Calu3 (cell line): ENCODE results near the gene ERH. TPM values are rescaled to one million over a fixed set of nuclear protein-coding genes. Genes with fewer than 3 reads are reported as not detected.

Source experiments
- BruUV-seq: library from RNA; stranded (reverse); fragments of 400-500 nt; replicated peaks from 2 replicates; lab custom pipeline; 2021; lab: Mats Ljungman, UMichigan
- CTCF ChIA-PET: fragments of 300-600 bp; sonication (Branson Sonifier 250); formaldehyde crosslinking; loops from one replicate; lab custom pipeline; 2022; ENCODE audit warnings: antibody characterized with exemption; lab: Charles Lee
- DNase-seq: peaks from one replicate; pipeline ENCODE4 v3.0.0; 2022
- H3K27ac Mint-ChIP-seq: one replicate; pipeline ENCODE4 v1.8.0; 2022; ENCODE audit warnings: mixed read lengths; ENCODE audit not compliant: unreplicated experiment
- H3K27me3 Mint-ChIP-seq: one replicate; pipeline ENCODE4 v1.8.0; 2022; ENCODE audit warnings: mixed read lengths; ENCODE audit not compliant: unreplicated experiment
- H3K36me3 Mint-ChIP-seq: one replicate; pipeline ENCODE4 v1.8.0; 2022; ENCODE audit warnings: mild to moderate bottlenecking, moderate library complexity, mixed read lengths; ENCODE audit not compliant: insufficient read depth, unreplicated experiment
- H3K4me1 Mint-ChIP-seq: one replicate; pipeline ENCODE4 v1.8.0; 2022; ENCODE audit warnings: mild to moderate bottlenecking, low read depth, mixed read lengths; ENCODE audit not compliant: unreplicated experiment
- H3K4me3 Mint-ChIP-seq: one replicate; pipeline ENCODE4 v1.8.0; 2022; ENCODE audit warnings: mild to moderate bottlenecking, low read depth, moderate library complexity, mixed read lengths; ENCODE audit not compliant: unreplicated experiment
- H3K9me3 Mint-ChIP-seq: one replicate; pipeline ENCODE4 v1.8.0; 2022; ENCODE audit warnings: low read depth, mixed read lengths; ENCODE audit not compliant: unreplicated experiment
- intact Hi-C: fragments of 100-400 bp; cut with micrococcal nuclease; formaldehyde crosslinking; loops from one replicate; pipeline ENCODE4 v1.10.0; 2022; ENCODE audit not compliant: unreplicated experiment
- total RNA-seq: library from RNA; stranded (reverse); gene quantifications from 2 replicates; pipeline ENCODE4 v1.2.3, GENCODE V29; 2022
- TF ChIP-seq, protein P1 (sequence below): fragments of 200-600 bp; IDR thresholded peaks from one replicate; pipeline ENCODE4 v1.8.0; 2022; ENCODE audit warnings: antibody characterized with exemption; ENCODE audit not compliant: unreplicated experiment

The ERH gene
- total RNA-seq, 1 experiment from 2014 or later = 343 TPM

- Mint-ChIP-seq H3K9me3 (no peaks in the 10 kb centered on the region), H3K27ac (no peak overlapping the region), H3K36me3 (no peaks in the 10 kb centered on the region), H3K4me3 (no peak overlapping the region), H3K27me3 (peaks cover 14% of the 10 kb centered on the region), H3K4me1 (no peaks in the 10 kb centered on the region)
- no peak for DNase-seq
- TF ChIP-seq, protein P1, sequence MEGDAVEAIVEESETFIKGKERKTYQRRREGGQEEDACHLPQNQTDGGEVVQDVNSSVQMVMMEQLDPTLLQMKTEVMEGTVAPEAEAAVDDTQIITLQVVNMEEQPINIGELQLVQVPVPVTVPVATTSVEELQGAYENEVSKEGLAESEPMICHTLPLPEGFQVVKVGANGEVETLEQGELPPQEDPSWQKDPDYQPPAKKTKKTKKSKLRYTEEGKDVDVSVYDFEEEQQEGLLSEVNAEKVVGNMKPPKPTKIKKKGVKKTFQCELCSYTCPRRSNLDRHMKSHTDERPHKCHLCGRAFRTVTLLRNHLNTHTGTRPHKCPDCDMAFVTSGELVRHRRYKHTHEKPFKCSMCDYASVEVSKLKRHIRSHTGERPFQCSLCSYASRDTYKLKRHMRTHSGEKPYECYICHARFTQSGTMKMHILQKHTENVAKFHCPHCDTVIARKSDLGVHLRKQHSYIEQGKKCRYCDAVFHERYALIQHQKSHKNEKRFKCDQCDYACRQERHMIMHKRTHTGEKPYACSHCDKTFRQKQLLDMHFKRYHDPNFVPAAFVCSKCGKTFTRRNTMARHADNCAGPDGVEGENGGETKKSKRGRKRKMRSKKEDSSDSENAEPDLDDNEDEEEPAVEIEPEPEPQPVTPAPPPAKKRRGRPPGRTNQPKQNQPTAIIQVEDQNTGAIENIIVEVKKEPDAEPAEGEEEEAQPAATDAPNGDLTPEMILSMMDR = no peak
- CTCF ChIA-PET = no interaction called here
- BruUV-seq = no TSS peak
- intact Hi-C loops = no loop called here
Observed at GRCh38 chr14:69335371-69335771, 62.7 kb downstream of the ERH start.

DNA sequence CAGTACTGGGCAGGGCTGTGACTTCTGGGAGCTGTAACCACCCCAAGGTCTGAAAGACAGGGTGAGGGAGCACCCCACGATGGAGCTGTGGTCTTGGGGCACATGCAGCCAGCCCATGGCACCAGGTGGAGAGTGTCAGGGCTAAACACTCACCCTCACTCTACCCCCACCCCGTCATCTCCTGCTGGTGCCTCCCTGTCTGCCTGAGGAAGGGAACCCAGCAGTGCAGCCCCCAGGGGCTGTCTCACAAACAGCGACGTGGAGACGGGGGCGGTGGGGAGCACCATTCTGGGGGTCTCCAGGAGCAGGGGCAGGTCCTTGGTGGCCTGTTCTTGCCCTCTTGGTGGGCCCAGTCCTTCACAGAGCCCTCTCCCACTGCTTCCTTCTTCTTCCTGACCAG lies 63.5 kb downstream of the ERH start:
- TF ChIP-seq, protein P1 = no peak

DNA sequence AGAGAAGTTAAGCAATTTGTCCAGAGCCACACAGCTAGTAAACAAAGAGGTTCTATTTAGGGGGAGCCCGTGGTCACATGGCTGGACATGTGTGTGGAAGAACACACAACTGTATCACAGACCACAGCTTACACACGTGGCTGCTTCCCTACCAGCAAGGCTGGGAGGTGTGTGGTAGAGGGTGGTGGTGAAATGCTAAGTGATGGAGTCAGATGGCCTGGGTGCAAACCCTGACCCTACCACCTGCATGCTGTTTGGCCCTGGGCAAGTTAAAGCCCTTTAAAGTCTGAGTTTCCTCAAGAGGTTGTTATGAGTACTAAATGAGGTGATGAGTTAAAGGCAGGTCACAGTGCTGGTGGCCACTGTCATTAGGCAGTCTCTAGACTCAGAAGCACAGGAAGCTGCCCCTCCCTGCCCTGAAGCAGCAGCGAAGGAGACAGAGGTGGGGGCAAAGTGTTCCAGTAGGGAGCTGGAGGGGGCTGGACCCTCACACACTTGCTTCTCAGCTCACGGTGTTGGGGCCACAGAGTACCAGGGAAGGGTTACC lies 64.2 kb downstream of the ERH start:
- H3K4me1 Mint-ChIP-seq = no peaks in the 10 kb centered on the region
- H3K36me3 Mint-ChIP-seq = no peaks in the 10 kb centered on the region
- CTCF ChIA-PET = no interaction called here
- BruUV-seq = no TSS peak
- no peak overlapping the region for H3K27ac Mint-ChIP-seq
- no peak for DNase-seq
- peaks cover 14% of the 10 kb centered on the region for H3K27me3 Mint-ChIP-seq
- no peaks in the 10 kb centered on the region for H3K9me3 Mint-ChIP-seq
- TF ChIP-seq, protein P1 = no peak
- no peak overlapping the region for H3K4me3 Mint-ChIP-seq
- intact Hi-C loops = loop anchor here (5.0 kb wide), 1 partner anchor 77 kb away; no protein-coding TSS in a partner anchor

More for the DNA sequence above, 63.5 kb downstream of the ERH start:
- Mint-ChIP-seq H3K4me1 (no peaks in the 10 kb centered on the region), H3K9me3 (no peaks in the 10 kb centered on the region), H3K4me3 (no peak overlapping the region), H3K27me3 (peaks cover 14% of the 10 kb centered on the region), H3K27ac (no peak overlapping the region), H3K36me3 (no peaks in the 10 kb centered on the region)
- CTCF ChIA-PET = no interaction called here
- DNase-seq = no peak
- intact Hi-C loops = loop anchor here (5.0 kb wide), 1 partner anchor 77 kb away; no protein-coding TSS in a partner anchor
- BruUV-seq = no TSS peak

GRCh38 chr14:69332782-69333395 lies 65.2 kb downstream of the ERH start:
- intact Hi-C loops = loop anchor here (5.0 kb wide), 1 partner anchor 76 kb away; no protein-coding TSS in a partner anchor
- TF ChIP-seq, protein P1 = no peak
- no peak for DNase-seq
- Mint-ChIP-seq H3K9me3 (no peaks in the 10 kb centered on the region), H3K4me1 (no peaks in the 10 kb centered on the region), H3K36me3 (no peaks in the 10 kb centered on the region), H3K27me3 (peaks cover 14% of the 10 kb centered on the region), H3K27ac (no peak overlapping the region), H3K4me3 (no peak overlapping the region)
- CTCF ChIA-PET = no interaction called here
- no TSS peak for BruUV-seq
